MM.1S (cell line): ENCODE measurements around the gene TRMT44.

Experiments used
- DNase-seq: peaks from one replicate; pipeline ENCODE4 v3.0.0-alpha.2; 2015
- H2AFZ ChIP-seq: fragments of 300-600 bp; sonication (generic); 2 replicates; pipeline ENCODE4 v1.6.0; 2016; ENCODE audit warnings: antibody characterized with exemption, low read length
- H3F3A ChIP-seq: fragments of 300-600 bp; sonication (generic); 2 replicates; pipeline ENCODE4 v1.6.1; 2016; ENCODE audit warnings: mild to moderate bottlenecking, antibody characterized with exemption, low read length, moderate library complexity, mixed read lengths; ENCODE audit not compliant: insufficient read depth
- H3K27ac ChIP-seq: fragments of 300-600 bp; sonication (generic); 2 replicates; pipeline ENCODE4 v1.5.1; 2016; ENCODE audit warnings: mild to moderate bottlenecking, low read length
- H3K27me3 ChIP-seq: fragments of 300-600 bp; sonication (generic); replicated peaks from 2 replicates; pipeline ENCODE4 v1.6.0; 2016; ENCODE audit warnings: low read length; ENCODE audit not compliant: insufficient read depth
- H3K36me3 ChIP-seq: fragments of 300-600 bp; sonication (generic); replicated peaks from 2 replicates; pipeline ENCODE4 v1.6.1; 2016; ENCODE audit warnings: mild to moderate bottlenecking, low read length, mixed read lengths; ENCODE audit not compliant: insufficient read depth
- H3K4me1 ChIP-seq: fragments of 300-600 bp; sonication (generic); 2 replicates; pipeline ENCODE4 v1.6.1; 2016; ENCODE audit warnings: low read length, mixed read lengths
- H3K4me2 ChIP-seq: fragments of 300-600 bp; sonication (generic); 2 replicates; pipeline ENCODE4 v1.6.0; 2016; ENCODE audit warnings: low read depth, low read length
- H3K4me3 ChIP-seq: fragments of 300-600 bp; sonication (generic); 2 replicates; pipeline ENCODE4 v1.5.1; 2016; ENCODE audit warnings: low read length, mixed read lengths
- H3K79me2 ChIP-seq: fragments of 300-600 bp; sonication (generic); 2 replicates; pipeline ENCODE4 v1.6.1; 2016; ENCODE audit warnings: mixed run types, low read length, mixed read lengths
- H3K9ac ChIP-seq: fragments of 300-600 bp; sonication (generic); 2 replicates; pipeline ENCODE4 v1.6.1; 2016; ENCODE audit warnings: low read length, mixed read lengths
- H3K9me2 ChIP-seq: fragments of 300-600 bp; sonication (generic); replicated peaks from 2 replicates; pipeline ENCODE4 v1.6.1; 2016; ENCODE audit warnings: mild to moderate bottlenecking, low read length, mixed read lengths; ENCODE audit not compliant: insufficient read depth
- H3K9me3 ChIP-seq: fragments of 300-600 bp; sonication (generic); replicated peaks from 2 replicates; pipeline ENCODE4 v1.6.1; 2016; ENCODE audit warnings: mild to moderate bottlenecking, low read length, mixed read lengths; ENCODE audit not compliant: insufficient read depth
- H4K20me1 ChIP-seq: fragments of 300-600 bp; sonication (generic); 2 replicates; pipeline ENCODE4 v1.6.1; 2016; ENCODE audit warnings: mild to moderate bottlenecking, low read length, moderate library complexity, mixed read lengths; ENCODE audit not compliant: insufficient read depth
- CTCF ChIP-seq: fragments of 300-600 bp; sonication (generic); IDR thresholded peaks from 2 replicates; pipeline ENCODE4 v1.5.1; 2016; ENCODE audit warnings: antibody characterized with exemption, low read length, mixed read lengths
- EZH2 ChIP-seq: fragments of 300-600 bp; sonication (generic); optimal IDR thresholded peaks from 2 replicates; pipeline ENCODE3; 2017; ENCODE audit warnings: low read depth, mild to moderate bottlenecking, antibody characterized with exemption, low read length, mixed read lengths
- EZH2phosphoT487 ChIP-seq: fragments of 300-600 bp; sonication (generic); IDR thresholded peaks from 2 replicates; pipeline ENCODE4 v1.6.1; 2018; ENCODE audit warnings: antibody characterized with exemption, low read length

Gene TRMT44

GRCh38 chr4:8494983-8495548 lies 54.5 kb downstream of the TRMT44 start:
- H3K9me2 ChIP-seq = no peaks in the 10 kb centered on the region
- TF ChIP-seq EZH2 = no peak
- no peak for TF ChIP-seq EZH2phosphoT487
- no peak for TF ChIP-seq CTCF
- H3K36me3 ChIP-seq = no peaks in the 10 kb centered on the region
- H3K27ac ChIP-seq = no peak overlapping the region
- DNase-seq = no peak
- peaks cover 8% of the 10 kb centered on the region for H3K27me3 ChIP-seq
- no peaks in the 10 kb centered on the region for H3K9me3 ChIP-seq
- no peak overlapping the region for H3K9ac ChIP-seq
- H3K79me2 ChIP-seq = no peaks in the 10 kb centered on the region
- no peaks in the 10 kb centered on the region for H3K4me1 ChIP-seq
- H3K4me3 ChIP-seq = no peak overlapping the region
- no peaks in the 10 kb centered on the region for H3F3A ChIP-seq
- H4K20me1 ChIP-seq = no peaks in the 10 kb centered on the region
- no peak overlapping the region for H2AFZ ChIP-seq
- no peak overlapping the region for H3K4me2 ChIP-seq

GRCh38 chr4:8495803-8496202 lies 55.2 kb downstream of the TRMT44 start:
- Histone ChIP-seq H3K4me3 (no peak overlapping the region), H3K27ac (no peak overlapping the region), H3K9me2 (no peaks in the 10 kb centered on the region), H3K4me1 (no peaks in the 10 kb centered on the region), H3K79me2 (no peaks in the 10 kb centered on the region), H2AFZ (no peak overlapping the region), H3K9ac (no peak overlapping the region), H3K36me3 (no peaks in the 10 kb centered on the region), H3K4me2 (no peak overlapping the region), H3K9me3 (no peaks in the 10 kb centered on the region), H4K20me1 (no peaks in the 10 kb centered on the region), H3F3A (no peaks in the 10 kb centered on the region), H3K27me3 (peaks cover 10% of the 10 kb centered on the region)
- no peak for DNase-seq
- TF ChIP-seq EZH2 (no peak), CTCF (no peak), EZH2phosphoT487 (no peak)

- Histone ChIP-seq H3K36me3 (no peaks in the 10 kb centered on the region), H3F3A (no peaks in the 10 kb centered on the region), H3K4me3 (no peak overlapping the region), H3K9me3 (no peaks in the 10 kb centered on the region), H3K4me2 (no peak overlapping the region), H3K27me3 (peaks cover 29% of the 10 kb centered on the region), H3K9ac (no peak overlapping the region), H3K27ac (no peak overlapping the region), H4K20me1 (no peaks in the 10 kb centered on the region), H3K4me1 (no peaks in the 10 kb centered on the region), H3K9me2 (no peaks in the 10 kb centered on the region), H3K79me2 (no peaks in the 10 kb centered on the region), H2AFZ (no peak overlapping the region)
- no peak for DNase-seq
- TF ChIP-seq EZH2phosphoT487 (no peak), CTCF (no peak)
Observed at GRCh38 chr4:8497762-8498161, 57.2 kb downstream of the TRMT44 start.
